CD14-positive monocyte (primary cell): ENCODE measurements around the gene SLC1A1. TPM values are rescaled to one million over a fixed set of nuclear protein-coding genes. Genes with fewer than 3 reads are reported as not detected.

Source experiments
- DNase-seq, 3 donors: peaks; one replicate each; pipeline ENCODE4 v3.0.0-alpha.2; 2011 to 2022
- H2AFZ ChIP-seq: 2 replicates; pipeline ENCODE4 v1.6.0; 2012; ENCODE audit warnings: mild to moderate bottlenecking, low read depth, low read length, inconsistent platforms; ENCODE audit not compliant: insufficient read depth, poor library complexity, severe bottlenecking
- H3K27ac ChIP-seq, 2 donors: 1 replicate in 1 of 2; 2 replicates in 1 of 2; pipeline ENCODE4 v1.5.1; 2012 to 2013; ENCODE audit warnings: low read length in 2 of 2, control low read depth in 1 of 2, inconsistent platforms in 1 of 2, low read depth in 1 of 2, mild to moderate bottlenecking in 1 of 2
- H3K27me3 ChIP-seq, 2 donors: one replicate each; pipeline versions ENCODE4 v1.6.0 to v1.6.1; 2011 to 2013; ENCODE audit warnings: low read length in 2 of 2; ENCODE audit not compliant: control insufficient read depth in 2 of 2, insufficient read depth in 2 of 2
- H3K36me3 ChIP-seq, 2 donors: replicated peaks in 1 of 2; 1 replicate in 1 of 2; 2 replicates in 1 of 2; pipeline versions ENCODE4 v1.5.1 to v1.6.1; 2012 to 2013; ENCODE audit warnings: low read length in 2 of 2, control low read depth in 1 of 2, inconsistent platforms in 1 of 2, mild to moderate bottlenecking in 1 of 2; ENCODE audit not compliant: insufficient read depth in 2 of 2, control insufficient read depth in 1 of 2
- H3K4me1 ChIP-seq, 2 donors: 1 replicate in 1 of 2; 2 replicates in 1 of 2; pipeline versions ENCODE4 v1.5.1 to v1.6.1; 2012 to 2013; ENCODE audit warnings: low read length in 2 of 2, control low read depth in 1 of 2, inconsistent platforms in 1 of 2, mild to moderate bottlenecking in 1 of 2, moderate library complexity in 1 of 2; ENCODE audit not compliant: insufficient read depth in 2 of 2, control insufficient read depth in 1 of 2
- H3K4me2 ChIP-seq: replicated peaks from 2 replicates; pipeline ENCODE3; 2012; ENCODE audit warnings: low read length, moderate library complexity, mild to moderate bottlenecking; ENCODE audit not compliant: poor library complexity, severe bottlenecking; ENCODE audit errors: extremely low read depth
- H3K4me3 ChIP-seq, 3 experiments: fragments of 200-600 bp in 1 of 3; sonication (generic) in 1 of 3; replicated peaks in 1 of 3; 1 replicate in 2 of 3; 2 replicates in 1 of 3; pipeline ENCODE4 v1.5.1; 2011 to 2013; ENCODE audit warnings: low read length in 3 of 3, mild to moderate bottlenecking in 3 of 3, control low read depth in 2 of 3, low read depth in 2 of 3, inconsistent platforms in 1 of 3, moderate library complexity in 1 of 3
- H3K79me2 ChIP-seq: 2 replicates; pipeline ENCODE4 v1.6.0; 2012; ENCODE audit warnings: mild to moderate bottlenecking, control low read depth, inconsistent platforms, low read length, moderate library complexity; ENCODE audit not compliant: insufficient read depth
- H3K9ac ChIP-seq: 2 replicates; pipeline ENCODE4 v1.6.0; 2017; ENCODE audit warnings: low read length, mild to moderate bottlenecking; ENCODE audit not compliant: insufficient read depth, poor library complexity, severe bottlenecking
- H3K9me3 ChIP-seq, 2 donors: replicated peaks in 1 of 2; 1 replicate in 1 of 2; 2 replicates in 1 of 2; pipeline versions ENCODE4 v1.5.1 to v1.6.1; 2012 to 2013; ENCODE audit warnings: low read length in 2 of 2, control low read depth in 1 of 2; ENCODE audit not compliant: control insufficient read depth in 1 of 2, insufficient read depth in 1 of 2
- H4K20me1 ChIP-seq: 2 replicates; pipeline ENCODE4 v1.6.0; 2012; ENCODE audit warnings: mild to moderate bottlenecking, low read length, control low read depth, moderate library complexity; ENCODE audit not compliant: insufficient read depth
- H3K27ac Mint-ChIP-seq, 7 donors: one replicate each; pipeline ENCODE4 v1.8.0; 2020; ENCODE audit warnings: mild to moderate bottlenecking in 7 of 7, mixed read lengths in 7 of 7, moderate library complexity in 6 of 7, inconsistent platforms in 2 of 7
- H3K27me3 Mint-ChIP-seq, 3 donors: one replicate each; pipeline ENCODE4 v1.8.0; 2021 to 2022; ENCODE audit warnings: low read depth in 3 of 3, mild to moderate bottlenecking in 3 of 3, mixed read lengths in 3 of 3, moderate library complexity in 3 of 3, inconsistent platforms in 1 of 3
- H3K36me3 Mint-ChIP-seq, 2 donors: one replicate each; pipeline ENCODE4 v1.8.0; 2020; ENCODE audit warnings: mixed read lengths in 2 of 2, inconsistent platforms in 1 of 2, mild to moderate bottlenecking in 1 of 2
- H3K4me1 Mint-ChIP-seq: one replicate; pipeline ENCODE4 v1.8.0; 2020; ENCODE audit warnings: mild to moderate bottlenecking, mixed read lengths
- H3K4me3 Mint-ChIP-seq, 2 donors: one replicate each; pipeline ENCODE4 v1.8.0; 2020; ENCODE audit warnings: mild to moderate bottlenecking in 2 of 2, mixed read lengths in 2 of 2, moderate library complexity in 1 of 2
- H3K9me3 Mint-ChIP-seq, 7 donors: one replicate each; pipeline ENCODE4 v1.8.0; 2020 to 2022; ENCODE audit warnings: mixed read lengths in 7 of 7, mild to moderate bottlenecking in 6 of 7, moderate library complexity in 6 of 7, inconsistent platforms in 2 of 7
- CTCF ChIP-seq: fragments of 200-600 bp; IDR thresholded peaks from one replicate; pipeline ENCODE4 v1.8.0; 2022; ENCODE audit warnings: antibody characterized with exemption, mild to moderate bottlenecking
- WGBS: methylation state at CpG from one replicate; pipeline ENCODE4 v1.1.5; 2013; ENCODE audit warnings: missing lambda C conversion rate; ENCODE audit not compliant: insufficient coverage; 5-methylcytosine and 5-hydroxymethylcytosine counted together
- intact Hi-C, 2 donors: fragments of 100-400 bp; cut with micrococcal nuclease; formaldehyde crosslinking; loops; one replicate each; pipeline versions ENCODE4 v1.15.0 to v1.15.1; 2023
- polyA plus RNA-seq, 3 donors: library from polyadenylated mRNA; depleted of rRNA in 1 of 3; unstranded in 2 of 3; stranded (reverse) in 1 of 3; fragments of 300-500 nt in 2 of 3; fragments of >200 nt in 1 of 3; fragmentation: Illumina TruSeq in 2 of 3; gene quantifications; 1 replicate in 2 of 3; 2 replicates in 1 of 3; pipeline ENCODE4 v1.2.3, GENCODE V29; 2012 to 2021

SLC1A1 gene
- polyA plus RNA-seq, 3 donors: not detected

- H3K36me3 ChIP-seq: no peaks in the 10 kb centered on the region
- intact Hi-C loops: no loop called here
- no peaks in the 10 kb centered on the region for H3K79me2 ChIP-seq
- no peaks in the 10 kb centered on the region for H3K27me3 ChIP-seq
- H3K9me3 ChIP-seq: no peaks in the 10 kb centered on the region
- TF ChIP-seq CTCF: no peak
- no peak overlapping the region for H3K4me3 Mint-ChIP-seq
- no peaks in the 10 kb centered on the region for H3K4me1 Mint-ChIP-seq
- H2AFZ ChIP-seq: no peak overlapping the region
- no peak overlapping the region for H3K4me3 ChIP-seq
- H3K27ac Mint-ChIP-seq: no peak overlapping the region
- no peaks in the 10 kb centered on the region for H4K20me1 ChIP-seq
- no peak for DNase-seq
- peaks cover 0 to 7% (median 2%) of the 10 kb centered on the region in 3 donors for H3K27me3 Mint-ChIP-seq
- H3K9me3 Mint-ChIP-seq: peaks cover 0 to 22% (median 6%) of the 10 kb centered on the region in 7 donors
- no peaks in the 10 kb centered on the region for H3K4me1 ChIP-seq
- no peak overlapping the region for H3K4me2 ChIP-seq
- no peaks in the 10 kb centered on the region for H3K36me3 Mint-ChIP-seq
- no peak overlapping the region for H3K27ac ChIP-seq
- WGBS: no CpG with 5 or more reads among the region's 2 CpGs
- H3K9ac ChIP-seq: no peak overlapping the region
Observed at GRCh38 chr9:4465910-4466309, 24.4 kb upstream of the SLC1A1 start.

GRCh38 chr9:4475301-4475700 is 15.0 kb upstream of the SLC1A1 start:
- Mint-ChIP-seq H3K4me3 (no peak overlapping the region), H3K4me1 (no peaks in the 10 kb centered on the region), H3K9me3 (peaks cover 0 to 8% (median 4%) of the 10 kb centered on the region in 7 donors), H3K27me3 (peaks cover 0 to 6% (median 4%) of the 10 kb centered on the region in 3 donors), H3K36me3 (no peaks in the 10 kb centered on the region), H3K27ac (no peak overlapping the region)
- no CpG with 5 or more reads among the region's 1 CpG for WGBS
- Histone ChIP-seq H3K4me3 (no peak overlapping the region), H3K4me2 (no peak overlapping the region), H2AFZ (no peak overlapping the region), H3K4me1 (no peaks in the 10 kb centered on the region), H3K27me3 (no peaks in the 10 kb centered on the region), H3K27ac (no peak overlapping the region), H3K36me3 (no peaks in the 10 kb centered on the region), H3K9me3 (no peaks in the 10 kb centered on the region), H4K20me1 (no peaks in the 10 kb centered on the region), H3K9ac (no peak overlapping the region), H3K79me2 (no peaks in the 10 kb centered on the region)
- DNase-seq: no peak
- intact Hi-C loops: no loop called here
- no peak for TF ChIP-seq CTCF
